CD14-positive monocyte (primary cell): ENCODE measurements around the gene OR6S1. TPM values are rescaled to one million over a fixed set of nuclear protein-coding genes. Genes with fewer than 3 reads are reported as not detected.

Experiments
- DNase-seq, 3 donors: peaks; one replicate each; pipeline ENCODE4 v3.0.0-alpha.2; 2011 to 2022
- H2AFZ ChIP-seq: 2 replicates; pipeline ENCODE4 v1.6.0; 2012; ENCODE audit warnings: mild to moderate bottlenecking, low read depth, low read length, inconsistent platforms; ENCODE audit not compliant: insufficient read depth, poor library complexity, severe bottlenecking
- H3K27ac ChIP-seq, 2 donors: 1 replicate in 1 of 2; 2 replicates in 1 of 2; pipeline ENCODE4 v1.5.1; 2012 to 2013; ENCODE audit warnings: low read length in 2 of 2, control low read depth in 1 of 2, inconsistent platforms in 1 of 2, low read depth in 1 of 2, mild to moderate bottlenecking in 1 of 2
- H3K27me3 ChIP-seq, 2 donors: one replicate each; pipeline versions ENCODE4 v1.6.0 to v1.6.1; 2011 to 2013; ENCODE audit warnings: low read length in 2 of 2; ENCODE audit not compliant: control insufficient read depth in 2 of 2, insufficient read depth in 2 of 2
- H3K36me3 ChIP-seq, 2 donors: replicated peaks in 1 of 2; 1 replicate in 1 of 2; 2 replicates in 1 of 2; pipeline versions ENCODE4 v1.5.1 to v1.6.1; 2012 to 2013; ENCODE audit warnings: low read length in 2 of 2, control low read depth in 1 of 2, inconsistent platforms in 1 of 2, mild to moderate bottlenecking in 1 of 2; ENCODE audit not compliant: insufficient read depth in 2 of 2, control insufficient read depth in 1 of 2
- H3K4me1 ChIP-seq, 2 donors: 1 replicate in 1 of 2; 2 replicates in 1 of 2; pipeline versions ENCODE4 v1.5.1 to v1.6.1; 2012 to 2013; ENCODE audit warnings: low read length in 2 of 2, control low read depth in 1 of 2, inconsistent platforms in 1 of 2, mild to moderate bottlenecking in 1 of 2, moderate library complexity in 1 of 2; ENCODE audit not compliant: insufficient read depth in 2 of 2, control insufficient read depth in 1 of 2
- H3K4me2 ChIP-seq: replicated peaks from 2 replicates; pipeline ENCODE3; 2012; ENCODE audit warnings: low read length, moderate library complexity, mild to moderate bottlenecking; ENCODE audit not compliant: poor library complexity, severe bottlenecking; ENCODE audit errors: extremely low read depth
- H3K4me3 ChIP-seq, 3 experiments: fragments of 200-600 bp in 1 of 3; sonication (generic) in 1 of 3; replicated peaks in 1 of 3; 1 replicate in 2 of 3; 2 replicates in 1 of 3; pipeline ENCODE4 v1.5.1; 2011 to 2013; ENCODE audit warnings: low read length in 3 of 3, mild to moderate bottlenecking in 3 of 3, control low read depth in 2 of 3, low read depth in 2 of 3, inconsistent platforms in 1 of 3, moderate library complexity in 1 of 3
- H3K79me2 ChIP-seq: 2 replicates; pipeline ENCODE4 v1.6.0; 2012; ENCODE audit warnings: mild to moderate bottlenecking, control low read depth, inconsistent platforms, low read length, moderate library complexity; ENCODE audit not compliant: insufficient read depth
- H3K9ac ChIP-seq: 2 replicates; pipeline ENCODE4 v1.6.0; 2017; ENCODE audit warnings: low read length, mild to moderate bottlenecking; ENCODE audit not compliant: insufficient read depth, poor library complexity, severe bottlenecking
- H3K9me3 ChIP-seq, 2 donors: replicated peaks in 1 of 2; 1 replicate in 1 of 2; 2 replicates in 1 of 2; pipeline versions ENCODE4 v1.5.1 to v1.6.1; 2012 to 2013; ENCODE audit warnings: low read length in 2 of 2, control low read depth in 1 of 2; ENCODE audit not compliant: control insufficient read depth in 1 of 2, insufficient read depth in 1 of 2
- H4K20me1 ChIP-seq: 2 replicates; pipeline ENCODE4 v1.6.0; 2012; ENCODE audit warnings: mild to moderate bottlenecking, low read length, control low read depth, moderate library complexity; ENCODE audit not compliant: insufficient read depth
- H3K27ac Mint-ChIP-seq, 7 donors: one replicate each; pipeline ENCODE4 v1.8.0; 2020; ENCODE audit warnings: mild to moderate bottlenecking in 7 of 7, mixed read lengths in 7 of 7, moderate library complexity in 6 of 7, inconsistent platforms in 2 of 7
- H3K27me3 Mint-ChIP-seq, 3 donors: one replicate each; pipeline ENCODE4 v1.8.0; 2021 to 2022; ENCODE audit warnings: low read depth in 3 of 3, mild to moderate bottlenecking in 3 of 3, mixed read lengths in 3 of 3, moderate library complexity in 3 of 3, inconsistent platforms in 1 of 3
- H3K36me3 Mint-ChIP-seq, 2 donors: one replicate each; pipeline ENCODE4 v1.8.0; 2020; ENCODE audit warnings: mixed read lengths in 2 of 2, inconsistent platforms in 1 of 2, mild to moderate bottlenecking in 1 of 2
- H3K4me1 Mint-ChIP-seq: one replicate; pipeline ENCODE4 v1.8.0; 2020; ENCODE audit warnings: mild to moderate bottlenecking, mixed read lengths
- H3K4me3 Mint-ChIP-seq, 2 donors: one replicate each; pipeline ENCODE4 v1.8.0; 2020; ENCODE audit warnings: mild to moderate bottlenecking in 2 of 2, mixed read lengths in 2 of 2, moderate library complexity in 1 of 2
- H3K9me3 Mint-ChIP-seq, 7 donors: one replicate each; pipeline ENCODE4 v1.8.0; 2020 to 2022; ENCODE audit warnings: mixed read lengths in 7 of 7, mild to moderate bottlenecking in 6 of 7, moderate library complexity in 6 of 7, inconsistent platforms in 2 of 7
- WGBS: methylation state at CpG from one replicate; pipeline ENCODE4 v1.1.5; 2013; ENCODE audit warnings: missing lambda C conversion rate; ENCODE audit not compliant: insufficient coverage; 5-methylcytosine and 5-hydroxymethylcytosine counted together
- intact Hi-C, 2 donors: fragments of 100-400 bp; cut with micrococcal nuclease; formaldehyde crosslinking; loops; one replicate each; pipeline versions ENCODE4 v1.15.0 to v1.15.1; 2023
- polyA plus RNA-seq, 3 donors: library from polyadenylated mRNA; depleted of rRNA in 1 of 3; unstranded in 2 of 3; stranded (reverse) in 1 of 3; fragments of 300-500 nt in 2 of 3; fragments of >200 nt in 1 of 3; fragmentation: Illumina TruSeq in 2 of 3; gene quantifications; 1 replicate in 2 of 3; 2 replicates in 1 of 3; pipeline ENCODE4 v1.2.3, GENCODE V29; 2012 to 2021
- TF ChIP-seq, protein P1 (sequence below): fragments of 200-600 bp; IDR thresholded peaks from one replicate; pipeline ENCODE4 v1.8.0; 2022; ENCODE audit warnings: antibody characterized with exemption, mild to moderate bottlenecking

Gene OR6S1
- polyA plus RNA-seq, 3 donors: not detected

DNA sequence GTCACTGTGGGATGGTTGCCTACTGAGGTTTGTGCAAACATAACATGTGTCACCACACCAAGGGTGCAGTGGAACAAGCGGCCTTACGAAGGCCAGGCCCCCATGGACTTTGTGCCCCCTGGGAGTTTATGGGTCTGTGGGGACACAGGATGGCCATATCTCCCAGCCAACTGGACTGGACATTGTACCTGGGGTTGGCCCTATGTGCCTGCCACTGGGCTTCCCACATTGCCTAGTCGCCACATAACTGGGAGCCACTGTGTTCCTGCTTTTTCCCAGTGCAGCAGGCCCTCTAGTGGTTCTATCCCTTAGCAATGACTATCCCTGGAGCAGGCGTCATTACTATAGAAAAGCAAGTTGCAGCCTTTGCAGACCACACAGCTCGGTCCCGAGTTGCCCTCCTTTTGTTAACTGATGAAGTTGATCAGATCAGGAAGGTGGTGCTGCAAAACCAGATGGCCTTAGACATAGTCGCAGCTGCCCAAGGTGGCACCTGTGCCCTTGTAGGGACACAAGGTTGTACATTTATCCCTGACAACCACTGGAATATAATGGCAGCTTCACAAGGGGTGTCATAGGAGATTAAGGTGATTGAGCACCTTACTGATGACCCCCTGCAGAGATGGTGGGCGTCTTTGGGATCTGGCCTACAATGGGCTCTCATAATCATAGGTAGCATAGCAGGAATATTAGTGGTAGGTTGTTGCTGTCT is 35.1 kb downstream of the OR6S1 start:
- no peak overlapping the region for H3K27ac Mint-ChIP-seq
- H3K4me3 Mint-ChIP-seq: no peak overlapping the region
- Histone ChIP-seq H3K79me2 (no peaks in the 10 kb centered on the region), H3K4me1 (peaks cover 13 to 17% of the 10 kb centered on the region in 2 donors), H3K9me3 (no peaks in the 10 kb centered on the region), H3K4me2 (no peak overlapping the region), H2AFZ (no peak overlapping the region), H3K9ac (no peak overlapping the region), H4K20me1 (no peaks in the 10 kb centered on the region), H3K27ac (no peak overlapping the region), H3K27me3 (no peaks in the 10 kb centered on the region), H3K36me3 (no peaks in the 10 kb centered on the region), H3K4me3 (no peak overlapping the region)
- intact Hi-C loops: no loop called here
- H3K36me3 Mint-ChIP-seq: no peaks in the 10 kb centered on the region
- no peaks in the 10 kb centered on the region for H3K9me3 Mint-ChIP-seq
- no peak for DNase-seq
- peaks cover 11% of the 10 kb centered on the region for H3K4me1 Mint-ChIP-seq
- H3K27me3 Mint-ChIP-seq: no peaks in the 10 kb centered on the region
- WGBS: 40% methylated on average over 7 of the region's 8 CpGs
- TF ChIP-seq, protein P1, sequence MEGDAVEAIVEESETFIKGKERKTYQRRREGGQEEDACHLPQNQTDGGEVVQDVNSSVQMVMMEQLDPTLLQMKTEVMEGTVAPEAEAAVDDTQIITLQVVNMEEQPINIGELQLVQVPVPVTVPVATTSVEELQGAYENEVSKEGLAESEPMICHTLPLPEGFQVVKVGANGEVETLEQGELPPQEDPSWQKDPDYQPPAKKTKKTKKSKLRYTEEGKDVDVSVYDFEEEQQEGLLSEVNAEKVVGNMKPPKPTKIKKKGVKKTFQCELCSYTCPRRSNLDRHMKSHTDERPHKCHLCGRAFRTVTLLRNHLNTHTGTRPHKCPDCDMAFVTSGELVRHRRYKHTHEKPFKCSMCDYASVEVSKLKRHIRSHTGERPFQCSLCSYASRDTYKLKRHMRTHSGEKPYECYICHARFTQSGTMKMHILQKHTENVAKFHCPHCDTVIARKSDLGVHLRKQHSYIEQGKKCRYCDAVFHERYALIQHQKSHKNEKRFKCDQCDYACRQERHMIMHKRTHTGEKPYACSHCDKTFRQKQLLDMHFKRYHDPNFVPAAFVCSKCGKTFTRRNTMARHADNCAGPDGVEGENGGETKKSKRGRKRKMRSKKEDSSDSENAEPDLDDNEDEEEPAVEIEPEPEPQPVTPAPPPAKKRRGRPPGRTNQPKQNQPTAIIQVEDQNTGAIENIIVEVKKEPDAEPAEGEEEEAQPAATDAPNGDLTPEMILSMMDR: peak; percentile 13

DNA sequence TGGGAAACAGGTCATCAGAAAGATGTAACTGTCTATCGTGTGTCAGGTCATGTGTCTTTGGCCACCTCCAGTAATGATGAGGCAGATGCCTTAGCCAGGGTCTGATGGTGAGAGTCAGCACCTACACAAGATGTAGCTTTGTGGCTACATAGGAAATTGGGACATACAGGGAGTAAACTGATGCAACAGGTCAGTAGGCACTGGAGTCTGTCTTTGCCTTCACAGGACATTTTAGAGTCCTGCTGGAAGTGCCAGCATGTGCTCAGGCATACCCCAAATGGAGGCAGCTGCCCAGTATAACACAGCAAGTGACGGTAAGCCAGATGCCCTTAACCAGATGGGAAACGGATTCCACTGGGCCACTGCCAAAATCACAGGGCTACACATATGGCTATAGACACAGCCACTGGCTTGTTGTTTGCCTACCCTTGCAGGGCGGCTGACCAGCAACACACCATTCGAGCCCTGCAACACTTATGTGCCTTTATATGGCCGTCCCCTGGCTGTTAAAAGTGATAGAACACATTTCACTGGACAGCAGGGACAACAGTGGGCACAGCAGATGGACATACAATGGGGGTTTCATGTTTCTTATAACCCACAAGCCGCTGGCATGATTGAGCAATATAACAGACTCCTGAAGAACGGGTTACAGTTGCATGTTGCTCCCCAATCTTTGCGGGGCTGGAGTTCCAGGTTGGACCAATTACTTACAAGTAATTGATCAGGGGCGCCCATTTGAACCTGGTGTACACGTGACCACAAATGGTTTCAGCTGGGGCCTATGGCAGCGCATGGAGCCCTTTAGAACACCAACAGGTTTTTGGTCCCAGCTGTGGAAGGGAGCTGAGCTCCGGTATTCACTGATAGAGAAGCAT is 37.4 kb downstream of the OR6S1 start:
- WGBS: 78% methylated on average over 13 of the region's 13 CpGs
- DNase-seq: no peak
- no peaks in the 10 kb centered on the region for H4K20me1 ChIP-seq

More for the DNA sequence above, 37.4 kb downstream of the OR6S1 start:
- Mint-ChIP-seq H3K9me3 (no peaks in the 10 kb centered on the region), H3K27me3 (peaks cover 0 to 3% (median 0%) of the 10 kb centered on the region in 3 donors), H3K4me1 (peaks cover 14% of the 10 kb centered on the region), H3K36me3 (no peaks in the 10 kb centered on the region), H3K4me3 (no peak overlapping the region), H3K27ac (no peak overlapping the region)
- no peak overlapping the region for H3K27ac ChIP-seq
- H3K9ac ChIP-seq: no peak overlapping the region
- no peaks in the 10 kb centered on the region for H3K9me3 ChIP-seq
- H3K27me3 ChIP-seq: no peaks in the 10 kb centered on the region
- peaks cover 3 to 6% of the 10 kb centered on the region in 2 donors for H3K4me1 ChIP-seq
- TF ChIP-seq, protein P1: no peak
- no peaks in the 10 kb centered on the region for H3K79me2 ChIP-seq
- H3K4me3 ChIP-seq: no peak overlapping the region
- no peak overlapping the region for H2AFZ ChIP-seq
- H3K36me3 ChIP-seq: no peaks in the 10 kb centered on the region
- intact Hi-C loops: no loop called here
- H3K4me2 ChIP-seq: no peak overlapping the region
